Measurements from ENCODE around the gene ANKH.

Gene ANKH

GRCh38 chr5:14831006-14831338 lies 40.6 kb downstream of the ANKH start:
- TF ChIP-seq RAD21 (IDR thresholded peaks at IDR 0.05; ENCODE audit: low read depth) (no peak), REST (IDR thresholded peaks at IDR 0.05; ENCODE audit: low read depth) (0 out of 2 replicates have a peak, but pooled peaks have one; percentile 18)

GRCh38 chr5:14830210-14831005 lies 41.2 kb downstream of the ANKH start:
- TF ChIP-seq CREB1 (IDR thresholded peaks at IDR 0.05; ENCODE audit: low read depth) (no peak), ZBTB7A (IDR thresholded peaks at IDR 0.05; ENCODE audit: low read depth) (no peak), TCF12 (IDR thresholded peaks at IDR 0.05; ENCODE audit: low read depth) (no peak), USF1 (IDR thresholded peaks at IDR 0.05) (no peak), TEAD4 (IDR thresholded peaks at IDR 0.05) (no peak), YY1 (IDR thresholded peaks at IDR 0.05; ENCODE audit: low read depth) (no peak), EP300 (IDR thresholded peaks at IDR 0.05; ENCODE audit: borderline replicate concordance) (no peak), TAF1 (IDR thresholded peaks at IDR 0.05; ENCODE audit: low read depth) (no peak), REST (IDR thresholded peaks at IDR 0.05; ENCODE audit: low read depth) (no peak)

- TF ChIP-seq FOXM1 (IDR thresholded peaks at IDR 0.05; ENCODE audit: borderline replicate concordance, low read depth) = no peak
- no peak for TF ChIP-seq EP300 (IDR thresholded peaks at IDR 0.05; ENCODE audit: borderline replicate concordance)
- TF ChIP-seq TCF12 (IDR thresholded peaks at IDR 0.05; ENCODE audit: low read depth) = no peak
- TF ChIP-seq ZBTB7A (IDR thresholded peaks at IDR 0.05; ENCODE audit: low read depth) = no peak
These were observed 42.2 kb downstream of the ANKH start for GRCh38 chr5:14829396-14829795.

GRCh38 chr5:14826714-14827113 lies 44.9 kb downstream of the ANKH start:
- TF ChIP-seq USF1 (IDR thresholded peaks at IDR 0.05) (peak; percentile 64), EP300 (IDR thresholded peaks at IDR 0.05; ENCODE audit: borderline replicate concordance) (no peak), YY1 (IDR thresholded peaks at IDR 0.05; ENCODE audit: low read depth) (no peak)

- TF ChIP-seq CEBPB (IDR thresholded peaks at IDR 0.05) (no peak), FOXM1 (IDR thresholded peaks at IDR 0.05; ENCODE audit: borderline replicate concordance, low read depth) (no peak), EP300 (IDR thresholded peaks at IDR 0.05; ENCODE audit: borderline replicate concordance) (no peak), REST (IDR thresholded peaks at IDR 0.05; ENCODE audit: low read depth) (no peak)
These were observed 45.6 kb downstream of the ANKH start for GRCh38 chr5:14825977-14826376.

GRCh38 chr5:14824499-14824898 lies 47.1 kb downstream of the ANKH start:
- TF ChIP-seq RAD21 (IDR thresholded peaks at IDR 0.05; ENCODE audit: low read depth) (no peak), CREB1 (IDR thresholded peaks at IDR 0.05; ENCODE audit: low read depth) (no peak), FOXM1 (IDR thresholded peaks at IDR 0.05; ENCODE audit: borderline replicate concordance, low read depth) (no peak), TCF12 (IDR thresholded peaks at IDR 0.05; ENCODE audit: low read depth) (no peak), CEBPB (IDR thresholded peaks at IDR 0.05) (no peak), EP300 (IDR thresholded peaks at IDR 0.05; ENCODE audit: borderline replicate concordance) (no peak), MAX (IDR thresholded peaks at IDR 0.05) (no peak), EGR1 (IDR thresholded peaks at IDR 0.05) (no peak), ZBTB7A (IDR thresholded peaks at IDR 0.05; ENCODE audit: low read depth) (no peak), TEAD4 (IDR thresholded peaks at IDR 0.05) (no peak), TAF1 (IDR thresholded peaks at IDR 0.05; ENCODE audit: low read depth) (no peak), YY1 (IDR thresholded peaks at IDR 0.05; ENCODE audit: low read depth) (no peak), NFIC (IDR thresholded peaks at IDR 0.05) (no peak), USF1 (IDR thresholded peaks at IDR 0.05) (no peak), REST (IDR thresholded peaks at IDR 0.05; ENCODE audit: low read depth) (no peak)

All from Ishikawa (cell line).